Skeletal muscle cell (primary cell): ENCODE results near the gene UGP2.
"Not testable (repeated sequence)": the region's sequence is repeated elsewhere in the genome, so short reads cannot be mapped to it uniquely, and the experiment has no call there.

Source experiments
- DNase-seq: peaks from one replicate; pipeline ENCODE4 v3.0.0-alpha.2; 2010; ENCODE audit warnings: low read depth
- H3K4me3 ChIP-seq: 2 replicates; pipeline ENCODE4 v1.5.1; 2011; ENCODE audit warnings: low read depth, mild to moderate bottlenecking, control low read depth, low read length, moderate library complexity

UGP2 gene

DNA sequence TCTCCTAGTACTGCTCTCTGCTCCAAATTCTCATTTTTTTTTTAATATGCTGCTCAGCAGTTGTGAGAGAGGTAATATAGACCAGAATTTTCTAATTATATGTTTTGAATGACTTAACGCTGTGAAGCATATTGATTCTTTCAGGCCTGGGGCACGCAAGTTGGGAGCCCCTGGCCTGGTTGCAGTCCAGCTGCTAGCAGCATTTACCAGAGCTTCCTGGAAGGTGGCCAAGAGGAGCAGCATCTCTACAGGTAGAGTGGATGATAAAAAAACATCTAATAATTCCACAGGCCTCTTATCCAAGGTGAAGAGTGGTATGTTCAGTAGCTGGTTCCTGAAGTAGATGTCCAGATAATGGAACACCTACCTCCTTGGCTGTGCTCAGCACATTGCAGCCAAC is 7.3 kb upstream of the UGP2 start:
- no peak overlapping the region for H3K4me3 ChIP-seq
- DNase-seq: no peak

GRCh38 chr2:63837036-63837594 is 4.6 kb upstream of the UGP2 start:
- DNase-seq: no peak
- H3K4me3 ChIP-seq: no peak overlapping the region

DNA sequence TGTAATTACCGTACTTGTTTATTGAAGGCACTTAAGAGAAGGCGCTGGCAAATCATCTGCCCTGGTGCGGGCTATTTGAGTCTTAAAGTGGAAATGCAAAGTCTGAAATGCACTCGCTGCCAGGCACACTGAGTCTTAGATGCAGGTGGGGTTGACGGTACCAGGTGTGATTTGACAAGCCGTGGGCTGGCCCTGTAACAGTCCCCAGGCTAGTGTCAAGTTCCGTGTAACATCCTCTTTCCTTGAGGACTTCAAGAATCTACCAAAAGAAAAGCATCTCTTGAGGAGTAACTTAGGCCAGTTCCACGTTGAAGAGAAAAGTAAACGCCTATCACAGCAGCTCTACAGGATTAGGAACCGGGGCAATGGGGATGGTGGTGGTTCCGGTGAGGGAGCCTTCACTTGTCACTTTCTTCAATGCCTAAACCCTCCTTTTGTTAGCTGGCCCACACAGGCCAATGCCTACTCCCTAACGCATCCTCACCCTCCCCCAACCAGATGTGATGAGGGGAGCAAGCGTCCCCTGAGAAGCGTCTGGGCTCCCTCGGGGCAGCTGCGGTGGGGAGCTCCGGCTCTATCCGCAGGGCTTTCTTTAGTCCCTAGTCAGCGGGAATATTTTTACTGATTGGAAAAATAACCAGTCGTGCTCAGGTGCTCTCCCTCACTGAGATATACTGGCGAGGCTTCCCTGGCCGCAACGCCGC is 1.5 kb upstream of the UGP2 start:
- DNase-seq: no peak
- H3K4me3 ChIP-seq: peak overlapping the region; percentile 56

DNA sequence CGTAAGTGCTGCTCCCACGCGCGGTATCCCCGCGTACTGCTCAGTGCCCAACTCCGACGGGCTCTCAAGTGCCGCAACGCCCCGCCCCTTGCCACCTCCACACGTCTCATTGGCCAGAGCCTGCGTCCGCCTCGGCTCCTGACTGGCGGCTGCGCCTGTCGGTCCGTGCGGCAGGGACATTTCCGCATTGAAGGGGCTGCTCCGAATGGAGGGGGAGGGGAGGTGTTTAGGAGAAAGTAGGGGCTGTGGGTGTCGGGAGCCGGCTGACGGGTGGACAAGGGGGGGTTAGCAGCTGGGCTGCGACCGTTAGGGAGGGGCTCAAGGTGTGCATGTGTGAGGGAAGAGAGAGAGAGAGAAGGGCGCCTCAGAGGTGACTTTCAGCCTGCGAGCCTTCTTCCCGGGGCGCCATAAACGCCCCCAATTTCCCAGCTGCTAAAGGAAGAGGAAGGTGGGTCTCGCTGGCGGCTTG is 877 bp upstream of the UGP2 start:
- peak; percentile 96 for DNase-seq
- peak overlapping the region; percentile 56 for H3K4me3 ChIP-seq

DNA sequence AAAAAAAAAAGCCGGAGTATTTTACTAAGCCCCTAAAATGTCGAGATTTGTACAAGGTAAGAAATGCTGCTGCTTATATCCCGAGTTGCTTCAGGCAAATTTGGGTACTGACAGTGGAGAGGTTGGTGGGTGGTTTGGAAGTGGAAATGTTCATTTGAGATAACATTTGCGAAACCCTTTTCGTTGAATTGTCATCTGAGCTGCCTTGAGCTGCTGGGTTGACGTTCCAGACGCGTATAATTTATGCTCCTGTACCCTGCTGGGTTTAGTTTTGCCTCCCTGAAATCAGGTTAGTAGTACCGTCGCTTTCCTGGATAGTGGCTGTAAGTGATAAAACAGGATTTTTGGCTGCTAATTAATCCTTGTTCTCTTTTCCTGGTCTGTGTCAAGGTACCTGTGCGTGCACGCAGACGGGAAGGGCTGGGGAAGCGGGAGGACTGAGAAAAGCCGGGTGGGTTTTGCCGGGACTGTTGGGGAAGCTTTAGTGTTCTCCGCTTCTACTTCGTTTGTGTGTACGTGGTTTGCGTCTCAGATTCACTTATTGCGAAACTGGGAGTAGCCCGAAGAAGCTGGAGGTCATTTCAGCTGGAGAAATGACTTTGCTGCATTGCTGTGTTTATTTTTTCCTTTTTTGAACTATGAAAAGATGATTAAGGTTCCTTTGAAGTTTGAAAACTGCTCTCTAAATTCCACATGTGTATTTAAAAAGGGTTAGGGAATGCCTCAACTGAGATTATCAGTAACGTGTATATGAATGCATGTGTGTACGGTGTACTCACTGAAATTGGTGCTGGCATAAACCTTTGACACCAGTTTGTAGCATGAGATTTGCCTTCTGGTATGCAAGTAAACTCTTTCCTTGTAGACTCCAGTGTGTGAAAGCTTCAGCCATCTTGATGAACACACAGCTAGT is 709 bp downstream of the UGP2 start:
- peak overlapping the region; percentile 56 for H3K4me3 ChIP-seq
- DNase-seq: peak; percentile 53

DNA sequence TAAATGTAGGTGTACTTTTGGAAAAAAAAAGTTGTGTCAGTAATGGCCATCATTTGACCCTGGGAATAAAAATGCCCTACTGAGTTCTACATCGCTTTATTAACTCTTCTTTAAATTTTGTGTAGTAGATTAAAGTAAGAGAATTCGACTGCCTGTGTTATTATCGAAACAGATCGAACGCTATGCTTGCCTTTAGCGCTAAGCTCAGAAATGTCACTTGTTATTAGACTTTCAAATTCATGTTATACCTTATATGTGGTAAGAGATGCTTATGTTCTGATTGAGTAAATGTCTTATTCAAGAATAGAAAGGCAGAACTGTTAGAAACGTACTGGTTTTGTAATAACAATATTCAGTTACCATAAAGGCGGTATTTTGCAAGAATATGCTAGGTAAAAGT is 1.4 kb downstream of the UGP2 start:
- H3K4me3 ChIP-seq: peak overlapping the region; percentile 56
- DNase-seq: no peak

DNA sequence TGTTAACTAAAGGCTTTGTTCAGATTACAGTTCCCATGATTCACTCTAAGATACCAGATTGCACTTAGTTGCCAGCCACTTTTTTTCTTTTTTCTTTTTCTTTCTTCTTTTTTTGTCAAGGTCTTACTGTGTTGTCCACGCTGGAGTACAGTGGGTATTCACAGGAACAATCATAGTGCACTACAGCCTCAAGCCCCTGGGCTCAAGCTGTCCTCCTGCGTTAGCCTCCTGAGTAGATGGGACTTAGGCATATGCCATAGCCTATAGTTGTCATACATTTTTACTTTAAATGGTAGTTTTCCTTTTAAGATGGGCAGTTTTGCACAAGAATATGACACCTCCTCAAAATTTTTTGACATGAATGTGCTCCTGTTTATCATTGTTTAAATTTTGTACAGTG is 2.1 kb downstream of the UGP2 start:
- no peak for DNase-seq
- peak overlapping the region; percentile 56 for H3K4me3 ChIP-seq

GRCh38 chr2:63844616-63845015 is 2.9 kb downstream of the UGP2 start:
- peak overlapping the region; percentile 56 for H3K4me3 ChIP-seq
- no peak for DNase-seq

GRCh38 chr2:63845866-63846265 is 4.2 kb downstream of the UGP2 start:
- no peak for DNase-seq
- peak overlapping the region; percentile 10 for H3K4me3 ChIP-seq

DNA sequence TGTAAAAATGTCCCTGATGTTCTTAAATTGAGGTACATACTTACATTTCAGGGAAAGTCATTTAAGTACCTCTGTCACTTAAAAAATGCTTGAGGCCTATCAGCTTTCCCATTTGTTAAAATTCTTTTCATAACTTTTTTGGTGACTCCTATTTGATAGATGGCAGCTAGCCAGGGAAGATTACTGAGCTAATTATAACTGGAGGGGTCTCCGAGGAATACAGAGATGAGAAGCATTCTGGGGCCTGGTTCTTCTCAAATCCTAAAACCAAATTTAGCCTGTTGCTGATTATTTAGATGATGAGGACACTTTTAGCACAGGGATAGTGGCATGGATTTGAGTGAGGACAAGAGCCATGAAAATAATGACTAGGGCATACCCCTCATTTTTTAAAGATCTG is 4.8 kb downstream of the UGP2 start:
- no peak overlapping the region for H3K4me3 ChIP-seq
- no peak for DNase-seq

DNA sequence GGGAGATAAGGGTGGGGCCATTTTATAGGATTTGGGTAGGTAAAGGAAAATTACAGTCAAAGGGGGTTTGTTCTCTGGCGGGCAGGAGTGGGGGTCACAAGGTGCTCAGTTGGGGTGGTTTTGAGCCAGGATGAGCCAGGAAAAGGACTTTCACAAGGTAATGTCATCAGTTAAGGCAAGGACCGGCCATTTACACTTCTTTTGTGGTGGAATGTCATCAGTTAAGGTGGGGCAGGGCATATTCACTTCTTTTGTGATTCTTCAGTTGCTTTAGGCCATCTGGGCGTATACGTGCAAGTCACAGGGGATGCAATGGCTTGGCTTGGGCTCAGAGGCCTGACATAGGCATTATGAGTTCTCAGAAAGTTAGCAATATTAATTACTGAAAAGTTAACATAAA is 5.9 kb downstream of the UGP2 start:
- DNase-seq, H3K4me3 ChIP-seq: not testable (repeated sequence)

- no peak overlapping the region for H3K4me3 ChIP-seq
- DNase-seq: no peak
These were observed 7.9 kb downstream of the UGP2 start for GRCh38 chr2:63849381-63850203.

GRCh38 chr2:63850204-63850571 is 8.5 kb downstream of the UGP2 start:
- no peak for DNase-seq
- H3K4me3 ChIP-seq: no peak overlapping the region

DNA sequence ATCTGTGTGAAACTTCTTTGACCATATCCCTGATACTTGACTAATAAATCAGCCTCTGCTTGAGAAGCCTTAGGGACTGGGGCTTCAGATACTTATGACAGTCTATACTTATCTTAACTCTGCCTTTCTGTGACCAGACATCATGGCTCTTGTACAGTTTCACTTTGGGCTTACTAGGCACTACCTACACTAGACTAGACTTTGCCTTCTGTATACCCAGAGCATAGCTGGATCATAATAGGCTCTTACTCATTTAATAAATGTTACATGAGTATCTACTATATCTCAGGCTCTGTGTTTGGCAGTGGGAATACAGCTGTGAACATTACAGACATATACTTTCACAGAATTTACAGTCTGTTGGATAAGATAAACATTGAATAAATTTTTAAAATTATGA is 9.0 kb downstream of the UGP2 start:
- H3K4me3 ChIP-seq: no peak overlapping the region
- DNase-seq: no peak

DNA sequence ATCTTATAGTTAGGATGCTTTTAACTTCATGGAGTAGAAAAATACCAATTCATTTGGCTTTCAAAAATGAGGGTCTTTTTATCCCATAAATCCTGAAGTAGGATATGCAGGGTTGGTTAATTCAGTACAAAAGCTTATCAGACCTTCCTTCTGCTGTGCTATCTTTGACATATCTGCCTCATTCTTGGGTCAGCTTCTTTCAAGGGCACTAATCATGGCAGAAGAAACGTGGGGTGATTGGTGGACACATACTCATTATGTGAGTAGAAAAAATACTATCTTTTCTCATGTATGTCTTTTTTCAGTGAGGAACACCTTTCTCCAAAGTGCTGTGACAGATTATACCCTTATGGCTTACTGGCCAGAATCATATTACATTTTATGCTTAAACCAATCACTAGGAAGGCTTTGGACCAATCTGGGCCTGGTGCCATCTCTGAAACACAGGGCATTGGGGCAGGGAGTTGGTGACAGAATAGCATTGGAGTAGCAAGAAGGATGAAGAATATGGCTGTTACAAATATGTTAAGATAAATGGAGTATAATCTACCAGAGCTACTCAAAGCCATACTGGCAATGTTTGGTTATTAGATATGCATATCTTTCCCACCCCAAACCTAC is 10.1 kb downstream of the UGP2 start:
- no peak for DNase-seq
- H3K4me3 ChIP-seq: no peak overlapping the region

DNA sequence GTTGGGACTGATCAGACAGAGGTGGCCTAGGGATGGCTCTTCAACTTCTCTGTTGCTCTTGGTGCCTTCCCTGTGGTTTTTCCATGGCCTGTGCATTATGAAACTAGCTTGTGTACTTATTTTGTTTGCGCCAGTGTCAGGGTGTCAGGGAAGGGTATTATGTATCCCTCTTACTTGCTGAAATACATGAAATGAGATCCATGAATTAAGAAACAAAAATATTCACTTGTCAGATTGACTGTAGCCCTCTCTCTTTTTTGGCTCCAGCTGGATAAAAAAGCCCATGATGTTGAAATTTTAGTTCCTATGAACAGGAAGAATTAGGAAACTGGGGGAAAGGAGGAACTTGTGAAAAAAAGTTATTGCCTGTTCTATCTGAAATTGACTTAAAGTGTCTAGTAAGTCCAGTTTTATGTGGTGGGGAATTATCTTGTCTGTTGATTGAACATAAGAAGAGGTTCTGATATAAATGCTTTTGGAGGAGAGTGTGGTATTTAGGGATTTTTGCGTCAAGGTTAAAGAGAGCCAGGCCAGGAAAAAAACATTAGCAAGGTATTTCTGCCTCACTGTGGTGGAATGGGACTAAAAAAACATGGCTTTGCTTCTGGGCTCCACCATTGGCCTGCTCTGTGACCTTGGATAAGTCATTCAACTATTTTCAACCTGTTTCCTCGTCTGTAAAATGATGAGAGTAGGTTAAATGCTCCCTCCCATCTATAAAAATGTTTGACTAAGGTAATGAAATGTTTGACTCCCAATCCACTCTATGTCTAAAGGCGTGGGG is 12.0 kb downstream of the UGP2 start:
- no peak for DNase-seq
- H3K4me3 ChIP-seq: no peak overlapping the region

DNA sequence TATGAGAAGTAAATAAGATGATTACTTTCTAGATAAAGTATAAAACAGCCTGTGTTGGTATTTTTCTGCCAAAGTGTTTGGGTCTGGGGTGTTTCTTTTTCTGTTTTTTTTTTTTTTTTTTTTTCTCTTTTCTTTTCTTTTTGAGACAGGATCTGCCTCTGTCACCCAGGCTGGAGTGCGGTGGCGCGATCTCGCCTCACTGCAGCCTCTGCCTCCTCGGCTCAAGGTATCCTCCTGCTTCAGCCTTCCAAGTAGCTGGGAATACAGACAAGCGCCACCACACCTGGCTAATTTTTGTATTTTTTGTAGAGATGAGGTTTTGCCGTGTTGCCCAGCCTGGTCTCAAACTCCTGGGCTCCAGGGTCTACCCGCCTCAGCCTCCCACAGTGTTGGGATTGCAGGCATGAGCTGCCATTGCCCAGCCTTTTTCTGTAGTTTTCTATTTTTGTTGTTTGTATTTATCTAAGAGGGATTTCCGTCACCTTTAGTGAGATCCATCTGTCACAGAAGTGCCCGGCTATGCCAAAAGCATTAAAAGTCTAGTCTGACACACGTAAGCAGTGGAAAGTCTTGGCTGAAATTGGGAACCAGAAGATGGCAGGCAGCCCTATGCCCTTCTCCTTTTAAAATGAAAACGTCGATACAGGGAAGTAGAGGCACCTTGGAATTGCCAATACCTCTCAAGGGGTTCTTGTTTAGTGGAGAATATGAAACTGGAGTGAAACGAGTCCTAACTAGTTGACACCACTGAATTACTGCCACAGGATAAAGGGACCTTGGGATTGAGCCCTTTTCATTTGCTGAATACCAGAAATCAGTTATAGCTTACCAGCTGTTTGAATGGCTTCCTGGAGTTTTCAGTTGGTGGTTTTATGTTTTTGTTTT is 14.0 kb downstream of the UGP2 start:
- no peak overlapping the region for H3K4me3 ChIP-seq
- no peak for DNase-seq

- DNase-seq: no peak
These were observed 14.6 kb downstream of the UGP2 start for GRCh38 chr2:63856303-63856603.

More at GRCh38 chr2:63856303-63856603, 14.6 kb downstream of the UGP2 start:
- no peak overlapping the region for H3K4me3 ChIP-seq
